Liver (tissue), 3 donors: Measurements from ENCODE around the gene LECT2.

Experiments
- CTCF ChIP-seq: fragments of 150-350 bp; IDR thresholded peaks from 2 replicates; pipeline ENCODE4 v1.5.1; 2017; ENCODE audit warnings: improper control_type of control experiment, low read depth, low read length; ENCODE audit not compliant: missing input control
- EGR1 ChIP-seq, 2 donors: IDR thresholded peaks; 2 replicates each; pipeline ENCODE4 v1.6.1; 2016 to 2018; ENCODE audit warnings: antibody characterized with exemption in 2 of 2, low read depth in 2 of 2
- GABPA ChIP-seq, 2 donors: IDR thresholded peaks in 1 of 2; conservative IDR thresholded peaks in 1 of 2; 2 replicates each; pipeline ENCODE4 v1.6.1; 2016; ENCODE audit warnings: antibody characterized with exemption in 2 of 2, mild to moderate bottlenecking in 1 of 2, moderate library complexity in 1 of 2
- HNF4A ChIP-seq, 2 donors: conservative IDR thresholded peaks; 2 replicates each; pipeline ENCODE4 v1.6.1; 2016; ENCODE audit warnings: antibody characterized with exemption in 2 of 2, mild to moderate bottlenecking in 2 of 2
- JUND ChIP-seq, 2 donors: IDR thresholded peaks; 2 replicates each; pipeline ENCODE4 v1.6.1; 2016; ENCODE audit warnings: antibody characterized with exemption in 2 of 2
- MAX ChIP-seq: IDR thresholded peaks from 2 replicates; pipeline ENCODE4 v1.6.1; 2016; ENCODE audit warnings: antibody characterized with exemption
- NR2F2 ChIP-seq: IDR thresholded peaks from 2 replicates; pipeline ENCODE4 v1.6.1; 2016; ENCODE audit warnings: antibody characterized with exemption
- RAD21 ChIP-seq, 2 donors: IDR thresholded peaks; 2 replicates each; pipeline ENCODE4 v1.6.1; 2016; ENCODE audit warnings: antibody characterized with exemption in 2 of 2, mild to moderate bottlenecking in 2 of 2
- SP1 ChIP-seq: IDR thresholded peaks from 2 replicates; pipeline ENCODE4 v1.6.1; 2018; ENCODE audit warnings: antibody characterized with exemption, mild to moderate bottlenecking
- TAF1 ChIP-seq: conservative IDR thresholded peaks from 2 replicates; pipeline ENCODE4 v1.6.1; 2016; ENCODE audit warnings: antibody characterized with exemption, mild to moderate bottlenecking
- YY1 ChIP-seq: IDR thresholded peaks from 2 replicates; pipeline ENCODE4 v1.6.1; 2016; ENCODE audit warnings: antibody characterized with exemption, mild to moderate bottlenecking
- donor health status: healthy.
- donor health status: healthy.

GRCh38 chr5:135991429-135991828, 36.6 kb upstream of the LECT2 start:
- TF ChIP-seq RAD21 (IDR thresholded peaks at IDR 0.05): no peak
- TF ChIP-seq CTCF: no peak
- no peak for TF ChIP-seq EGR1 (IDR thresholded peaks at IDR 0.05; ENCODE audit: low read depth in 2 of 2)
- no peak for TF ChIP-seq HNF4A (conservative IDR thresholded peaks at IDR 0.05)
- no peak for TF ChIP-seq YY1
- no peak for TF ChIP-seq MAX
- TF ChIP-seq TAF1: no peak
- no peak for TF ChIP-seq JUND (IDR thresholded peaks at IDR 0.05)
- TF ChIP-seq NR2F2: no peak
- TF ChIP-seq SP1: no peak
- no peak for TF ChIP-seq GABPA (IDR thresholded peaks at IDR 0.05 in 1 of 2, conservative IDR thresholded peaks at IDR 0.05 in 1 of 2)
